GM19240 (cell line): Measurements from ENCODE around the gene B4GALT6.

Source experiments
- DNase-seq: peaks from one replicate; pipeline ENCODE4 v3.0.0; 2011; ENCODE audit warnings: low spot score; ENCODE audit not compliant: insufficient read length

B4GALT6 gene

GRCh38 chr18:31660763-31661162 is 23.6 kb downstream of the B4GALT6 start:
- DNase-seq = no peak

- DNase-seq = no peak
These were observed 24.7 kb downstream of the B4GALT6 start for GRCh38 chr18:31659576-31660177.

DNA sequence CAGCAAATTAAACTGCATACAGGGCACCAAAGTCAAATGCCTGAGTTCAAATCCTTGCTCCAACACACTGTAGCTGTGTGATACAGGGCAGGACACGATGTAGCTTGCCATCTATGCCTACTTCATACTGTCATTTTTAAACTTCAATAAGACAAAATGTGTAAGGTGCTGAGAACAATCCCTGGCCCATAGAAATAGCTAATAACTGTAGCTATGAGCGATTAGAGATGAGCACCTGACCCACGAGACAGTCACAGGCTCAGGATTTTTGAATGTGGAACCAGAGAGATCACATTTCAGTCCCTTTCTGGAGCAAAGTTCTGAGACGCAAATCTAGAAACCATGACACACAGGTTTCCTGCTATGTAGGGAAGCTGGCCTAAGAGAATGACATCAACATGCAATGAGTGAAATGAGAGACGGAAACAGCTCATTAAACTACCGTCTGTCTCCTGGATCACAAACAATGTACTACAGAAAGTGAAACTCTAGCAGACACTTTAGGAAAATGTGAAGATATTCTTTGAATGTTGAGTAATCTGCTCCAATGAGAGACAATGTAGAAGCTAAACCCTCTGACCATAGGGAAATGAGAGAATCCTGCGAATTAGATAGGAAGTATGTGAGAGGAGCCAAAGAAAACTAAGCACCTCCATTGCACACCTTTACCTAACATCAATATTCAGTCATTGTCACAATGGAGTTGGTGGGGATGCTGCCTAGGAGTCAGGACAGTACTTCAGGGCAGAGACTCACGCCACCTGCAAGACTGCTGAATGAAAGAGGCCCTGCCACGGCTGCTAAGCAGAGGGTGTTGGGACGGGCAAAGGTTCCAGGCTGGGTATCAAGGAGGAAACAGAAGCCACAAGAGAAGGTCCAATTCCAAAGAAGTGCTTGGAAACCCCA is 25.5 kb downstream of the B4GALT6 start:
- no peak for DNase-seq

DNA sequence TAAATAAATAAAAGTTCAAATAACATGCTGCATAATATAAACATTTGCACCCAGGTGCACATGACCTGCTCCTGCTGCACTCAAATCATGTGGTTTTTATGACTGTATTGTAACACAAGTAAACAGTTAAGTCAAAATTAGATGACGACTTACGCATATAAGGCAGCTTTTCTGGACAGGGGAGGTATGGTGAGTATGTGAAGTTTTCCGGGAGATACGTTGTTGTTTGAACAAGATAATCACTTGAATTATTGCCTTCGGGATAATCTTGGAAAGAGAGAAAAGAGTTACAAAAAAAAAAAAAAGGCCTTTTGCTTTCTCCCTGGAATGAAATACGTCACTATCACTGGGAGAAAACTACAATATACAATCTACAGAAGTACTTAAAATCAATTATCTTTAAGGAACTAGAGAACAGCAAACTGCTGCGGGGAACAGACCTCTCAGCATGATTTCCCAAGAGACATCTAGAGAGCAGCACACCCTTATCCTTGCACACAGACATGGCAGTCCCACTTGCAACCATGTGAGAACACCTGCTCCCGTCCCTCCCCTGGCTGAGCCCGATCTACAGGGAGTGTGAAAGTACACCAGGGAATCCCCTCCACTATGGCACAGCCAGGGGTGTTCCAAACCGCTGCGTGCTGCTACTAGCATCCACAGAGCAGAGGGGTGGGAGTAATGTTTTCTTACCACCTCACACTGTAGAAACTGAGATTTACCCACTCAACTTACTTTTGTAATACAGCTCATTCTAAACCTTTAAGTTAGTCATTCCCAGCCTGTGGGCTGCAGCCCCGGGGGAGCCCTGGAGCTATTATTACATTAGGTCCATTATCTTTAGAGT is 26.3 kb downstream of the B4GALT6 start:
- DNase-seq = no peak

DNA sequence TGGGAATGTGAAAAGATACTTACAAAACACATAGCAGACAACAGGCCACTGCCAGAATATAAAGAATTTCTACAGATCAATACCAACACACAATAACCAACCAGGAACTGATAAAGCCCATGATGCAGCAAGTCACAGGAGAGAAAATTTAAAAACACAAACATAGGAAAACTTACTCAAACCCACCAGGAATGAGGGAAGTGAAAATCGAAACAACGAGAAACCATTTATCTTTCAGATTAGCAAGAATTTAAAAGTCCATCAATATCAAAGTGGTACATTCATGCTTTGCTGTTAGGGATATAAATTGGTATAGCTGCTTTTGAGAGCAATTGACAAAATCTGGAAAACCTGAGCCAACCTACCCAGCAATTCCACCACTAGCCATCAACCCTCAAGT is 27.6 kb downstream of the B4GALT6 start:
- DNase-seq = no peak

- DNase-seq = no peak
These were observed 29.0 kb downstream of the B4GALT6 start for GRCh38 chr18:31655354-31655753.

DNA sequence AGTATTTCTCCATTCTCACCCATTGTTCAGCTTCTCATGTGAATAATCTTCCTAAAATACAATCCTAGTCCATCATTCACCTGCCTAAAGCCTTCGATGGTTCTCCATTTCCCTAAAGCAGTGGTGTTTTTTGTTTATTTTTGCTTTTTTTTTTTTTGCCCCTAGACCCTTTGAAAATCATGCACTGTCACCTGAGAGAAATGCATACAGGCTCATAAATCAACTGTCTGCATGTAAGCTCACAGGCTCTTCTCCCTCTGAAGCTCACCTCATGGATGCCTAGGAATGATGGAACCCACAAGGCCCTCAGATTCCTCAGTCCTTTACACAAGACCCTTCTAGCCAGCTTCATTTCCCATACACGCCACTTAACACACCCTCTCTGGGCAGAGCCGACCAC is 31.5 kb downstream of the B4GALT6 start:
- DNase-seq = no peak

- no peak for DNase-seq
These were observed 32.0 kb downstream of the B4GALT6 start for GRCh38 chr18:31652357-31652756.

GRCh38 chr18:31651369-31651768 is 33.0 kb downstream of the B4GALT6 start:
- no peak for DNase-seq

DNA sequence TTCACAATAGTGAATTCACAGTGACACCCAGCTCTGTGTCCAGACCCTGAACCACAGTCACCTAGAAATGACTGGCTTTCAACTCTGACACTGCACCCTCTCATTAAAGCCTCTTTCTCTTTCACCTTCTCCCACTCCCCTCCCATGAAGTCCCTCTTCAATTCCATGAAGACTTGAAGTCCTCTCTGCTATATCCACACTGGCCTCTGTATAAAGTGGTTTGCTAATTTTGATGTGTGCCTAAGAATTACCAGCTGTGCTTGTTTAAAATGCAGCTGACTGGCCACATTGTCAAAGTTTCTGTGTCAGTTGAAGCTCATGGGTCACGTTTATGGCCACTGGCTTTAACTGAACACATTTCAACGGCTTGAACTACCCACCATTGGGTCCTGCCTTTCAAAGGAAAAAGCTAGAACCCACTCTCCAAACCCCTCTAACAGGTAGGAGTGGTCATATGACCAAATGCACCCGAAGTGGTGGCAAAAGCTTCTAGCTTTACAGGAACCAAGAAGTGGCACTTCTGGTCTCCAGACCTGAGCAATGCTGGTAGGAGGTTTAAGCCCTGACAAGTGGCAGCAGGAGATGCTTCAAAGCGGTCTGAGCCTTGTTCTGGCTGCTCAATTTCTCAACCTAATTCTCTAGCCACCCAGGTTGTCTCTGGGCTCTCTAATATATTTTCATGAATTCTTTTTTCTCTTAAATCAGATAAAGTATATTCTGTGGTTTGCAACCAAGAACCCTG is 34.2 kb downstream of the B4GALT6 start:
- no peak for DNase-seq

- no peak for DNase-seq
These were observed 34.9 kb downstream of the B4GALT6 start for GRCh38 chr18:31649449-31649848.

- DNase-seq = no peak
These were observed 35.4 kb downstream of the B4GALT6 start for GRCh38 chr18:31648966-31649429.

DNA sequence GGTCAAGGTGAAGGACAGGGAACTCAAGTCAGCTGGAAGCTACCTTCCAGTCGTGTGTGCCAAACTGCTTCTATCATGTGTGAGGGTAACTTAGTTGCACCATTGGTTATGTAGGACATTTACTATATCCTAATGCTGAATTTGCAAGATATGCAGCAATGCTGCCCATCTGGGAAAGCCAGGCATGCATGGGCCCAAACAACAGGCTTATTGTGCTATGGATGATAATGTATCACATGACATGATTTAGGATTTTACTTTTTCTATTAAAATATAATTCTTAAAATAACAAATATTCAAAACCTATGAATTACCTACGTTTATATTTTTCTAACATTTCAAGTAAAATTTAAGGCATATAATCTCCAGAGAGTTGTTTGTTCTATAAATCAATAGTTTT is 35.9 kb downstream of the B4GALT6 start:
- DNase-seq = no peak

DNA sequence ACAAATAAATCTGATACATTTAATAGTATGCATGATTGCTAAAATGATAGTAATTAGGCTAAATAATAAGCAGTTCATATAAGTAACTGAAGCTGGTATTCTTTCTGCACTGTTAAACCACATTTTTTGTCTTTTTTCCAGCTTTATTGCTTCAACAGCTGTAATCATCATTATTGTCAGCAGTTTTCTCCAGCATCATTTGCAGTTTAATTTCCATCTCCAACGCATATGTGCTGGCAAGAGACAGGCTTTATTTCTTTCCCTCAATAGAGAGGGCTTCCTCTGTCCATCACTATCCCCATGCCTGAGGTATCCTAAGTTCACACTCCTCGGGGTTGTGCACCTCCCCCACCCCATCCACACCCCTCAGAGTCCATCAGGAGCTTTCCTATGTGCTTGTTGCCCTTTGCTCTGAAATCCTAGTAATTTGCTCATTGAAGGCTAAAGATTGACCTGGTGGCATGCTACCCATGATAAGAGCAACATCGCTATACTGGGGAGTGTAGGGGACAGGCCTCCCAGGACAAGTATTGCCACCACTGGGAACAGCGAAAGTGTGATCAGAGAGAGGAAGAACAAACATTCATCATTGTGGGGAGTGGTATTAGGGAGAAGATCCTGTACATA is 37.1 kb downstream of the B4GALT6 start:
- no peak for DNase-seq

DNA sequence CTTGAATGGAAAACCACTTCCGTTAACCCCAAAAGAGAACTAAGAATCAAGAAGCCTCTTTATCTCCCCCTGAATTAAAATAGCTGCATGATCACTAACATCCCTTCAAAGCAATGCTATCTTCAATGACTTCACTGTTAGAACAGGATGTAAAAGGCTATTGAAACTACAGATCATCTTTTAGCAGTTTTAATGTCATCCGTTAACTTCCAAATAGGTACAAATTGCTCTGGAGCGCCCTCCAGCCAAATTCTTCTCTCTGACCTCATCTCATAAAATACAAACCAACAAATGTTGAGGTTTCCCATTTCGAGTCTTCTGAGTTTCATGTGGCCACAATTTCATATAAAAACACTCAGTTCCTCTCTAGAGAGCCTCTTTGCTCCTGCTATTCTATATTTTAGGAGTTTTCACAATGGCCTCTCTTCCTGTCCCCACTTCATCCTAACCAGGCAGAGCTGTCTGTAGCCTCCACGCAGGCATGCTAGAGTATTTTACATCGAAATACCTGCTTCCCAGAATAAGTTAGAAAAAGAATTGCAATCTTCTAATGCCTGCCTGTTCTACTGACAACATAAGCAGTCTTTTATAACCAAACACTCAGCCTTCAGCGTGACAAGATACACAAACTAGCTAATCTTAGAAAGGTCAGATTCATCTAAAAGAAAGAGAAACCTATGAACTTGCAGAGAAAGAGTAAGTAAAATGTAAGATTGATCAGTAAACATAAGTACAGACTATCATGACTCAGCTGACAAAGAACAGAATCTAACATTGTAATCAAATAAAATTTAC is 37.9 kb downstream of the B4GALT6 start:
- no peak for DNase-seq

GRCh38 chr18:31645411-31645810 is 39.0 kb downstream of the B4GALT6 start:
- no peak for DNase-seq

GRCh38 chr18:31643003-31643402 is 41.4 kb downstream of the B4GALT6 start:
- no peak for DNase-seq

GRCh38 chr18:31637445-31637844 is 46.9 kb downstream of the B4GALT6 start:
- DNase-seq = no peak

DNA sequence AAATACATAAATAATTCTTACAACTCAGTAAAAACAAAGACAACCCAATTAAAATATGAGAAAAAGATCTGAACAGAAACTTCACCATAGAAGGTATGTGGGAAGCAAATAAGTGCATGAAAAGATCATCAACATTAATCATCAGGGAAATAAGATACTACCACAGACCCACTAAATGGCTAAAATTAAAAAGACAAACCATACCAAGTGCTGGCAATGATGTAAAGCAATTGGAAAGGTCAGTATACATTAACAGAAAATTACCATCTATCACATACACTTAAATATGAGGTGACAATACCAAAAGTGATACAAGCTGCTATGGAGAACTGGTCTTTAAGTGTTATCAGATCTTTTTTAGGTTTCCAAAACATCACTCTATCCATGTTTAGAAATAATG is 48.0 kb downstream of the B4GALT6 start:
- DNase-seq = no peak

- peak; percentile 14 for DNase-seq
These were observed 50.1 kb downstream of the B4GALT6 start for GRCh38 chr18:31634331-31634713.
